Dermis blood vessel endothelial cell (primary cell): ENCODE results near the gene TEX30. TPM values are rescaled to one million over a fixed set of nuclear protein-coding genes. Genes with fewer than 3 reads are reported as not detected.
A peak's percentile ranks its signal among the peaks of the same experiment; 100 is the strongest.

Experiments
- DNase-seq: peaks from one replicate; pipeline ENCODE4 v3.0.0; 2010
- total RNA-seq: library from RNA; depleted of rRNA; stranded (reverse); fragments of >200 nt; gene quantifications from 2 replicates; pipeline ENCODE4 v1.2.3, GENCODE V29; 2014

TEX30 gene
- total RNA-seq, 1 donor from 2014 or later: 35.7 TPM

DNA sequence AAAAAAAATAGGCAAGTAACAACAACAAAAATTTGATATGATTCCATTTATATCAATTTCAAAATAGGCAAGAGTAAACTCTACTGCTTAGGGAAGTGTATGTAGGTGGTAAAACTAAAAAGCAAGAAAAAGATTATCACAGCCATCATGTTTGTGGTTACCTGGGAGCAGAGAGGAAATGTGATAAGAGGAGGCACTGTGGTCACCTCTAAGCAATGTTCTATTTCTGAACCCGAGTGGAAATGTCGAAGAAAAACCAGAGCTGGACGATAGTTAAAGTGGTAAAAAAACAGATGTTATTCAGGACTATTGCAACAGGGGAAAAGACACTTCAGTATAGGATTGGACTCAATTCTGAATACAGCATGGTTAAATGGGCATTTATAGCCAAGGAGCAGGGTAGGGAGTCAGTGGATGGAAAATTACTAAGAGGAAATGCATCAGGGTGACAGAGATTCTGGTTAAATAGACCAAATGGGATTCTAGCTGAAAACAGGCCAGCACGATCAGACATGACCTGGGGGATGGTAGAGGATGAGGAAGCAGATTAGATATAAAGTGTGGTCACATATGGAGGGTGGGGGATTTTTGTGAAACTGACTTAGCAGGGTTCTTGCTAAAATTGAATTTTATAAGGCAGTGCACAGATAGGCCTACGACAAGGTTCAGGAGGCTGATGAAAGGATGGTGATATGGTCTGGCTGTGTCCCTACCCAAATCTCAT lies 6.0 kb upstream of the TEX30 start:
- no peak for DNase-seq

DNA sequence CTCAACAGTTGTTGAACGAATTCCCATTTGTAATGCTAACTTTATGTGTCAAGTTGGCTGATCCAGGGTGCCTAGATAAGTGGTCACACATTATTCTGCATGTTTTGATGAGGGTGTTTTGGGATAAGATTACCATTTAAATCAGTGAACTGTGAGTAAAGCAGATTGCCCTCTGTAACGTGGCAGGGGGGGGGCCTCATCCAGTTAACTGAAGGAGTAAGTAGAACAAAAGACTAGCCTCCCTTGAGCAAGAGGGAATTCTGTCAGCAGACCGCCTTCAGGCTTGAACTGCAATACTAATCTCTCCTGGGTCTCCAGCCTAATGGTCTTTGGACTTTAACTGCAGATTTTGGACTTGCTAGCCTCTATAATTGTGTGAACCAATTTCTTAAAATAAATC lies 4.2 kb upstream of the TEX30 start:
- DNase-seq: no peak

DNA sequence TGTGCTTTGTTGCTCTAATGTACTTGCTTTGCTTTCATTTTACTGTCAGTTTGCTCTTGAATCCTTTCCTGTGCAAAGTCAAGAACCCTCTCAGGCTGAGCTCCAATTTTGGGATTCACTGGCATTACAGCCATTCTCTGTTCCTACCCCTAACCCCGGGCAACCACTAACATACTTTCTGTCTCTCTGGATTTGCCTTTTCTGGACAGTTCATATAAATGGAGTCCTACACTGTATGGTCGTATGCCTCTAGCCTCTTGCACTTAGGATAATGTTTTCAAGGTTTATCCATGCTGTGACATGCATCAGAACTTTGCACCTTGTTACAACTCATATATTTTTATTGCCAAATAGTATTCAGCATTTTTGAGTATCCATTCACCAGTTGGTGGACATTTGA lies 2.7 kb upstream of the TEX30 start:
- DNase-seq: no peak

DNA sequence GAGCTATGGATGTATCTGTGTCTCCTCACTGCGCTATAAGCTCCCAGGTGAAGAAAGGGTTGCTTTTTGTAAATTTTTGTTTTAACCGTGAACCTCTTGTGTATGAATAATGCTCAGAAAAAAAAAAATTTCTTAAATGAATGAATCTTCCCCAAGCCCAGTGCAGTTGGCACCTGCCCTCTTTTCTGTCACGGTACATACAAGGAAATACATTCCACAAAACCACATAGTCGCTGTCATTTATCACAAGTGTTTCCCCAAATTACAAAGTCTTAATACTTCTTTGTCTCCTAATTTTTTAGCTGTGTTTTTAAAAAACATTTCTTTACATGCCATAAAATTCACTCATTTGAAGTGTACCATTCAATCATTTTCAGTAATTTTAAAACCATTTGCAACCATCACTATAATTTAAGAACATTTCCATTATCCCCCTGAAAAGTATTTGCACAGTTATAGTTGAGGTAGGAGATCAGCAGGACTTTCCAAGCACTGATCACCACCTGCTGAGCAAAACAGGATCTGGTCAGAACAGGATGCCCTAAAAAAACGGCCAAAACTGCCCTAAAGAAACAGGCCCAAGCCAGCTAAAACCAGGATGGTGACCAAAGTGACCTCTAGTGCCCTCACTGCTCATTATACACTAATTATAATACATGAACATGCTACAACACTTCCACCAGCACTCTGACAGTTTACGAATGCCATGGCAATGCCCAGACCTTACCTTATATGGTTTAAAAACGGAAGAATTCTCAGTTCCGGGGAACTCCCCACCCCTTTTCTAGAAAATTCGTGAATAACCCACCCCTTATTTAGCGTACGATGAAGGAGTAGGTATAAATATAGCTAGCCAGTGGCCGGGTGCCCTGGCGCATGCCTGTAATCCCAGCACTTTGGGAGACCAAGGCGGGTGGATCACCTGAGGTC lies 1.3 kb upstream of the TEX30 start:
- no peak for DNase-seq

- no peak for DNase-seq
Measured at GRCh38 chr13:102774214-102774568, 605 bp upstream of the TEX30 start.

- no peak for DNase-seq
Measured at GRCh38 chr13:102772042-102772425, 1.6 kb downstream of the TEX30 start.

DNA sequence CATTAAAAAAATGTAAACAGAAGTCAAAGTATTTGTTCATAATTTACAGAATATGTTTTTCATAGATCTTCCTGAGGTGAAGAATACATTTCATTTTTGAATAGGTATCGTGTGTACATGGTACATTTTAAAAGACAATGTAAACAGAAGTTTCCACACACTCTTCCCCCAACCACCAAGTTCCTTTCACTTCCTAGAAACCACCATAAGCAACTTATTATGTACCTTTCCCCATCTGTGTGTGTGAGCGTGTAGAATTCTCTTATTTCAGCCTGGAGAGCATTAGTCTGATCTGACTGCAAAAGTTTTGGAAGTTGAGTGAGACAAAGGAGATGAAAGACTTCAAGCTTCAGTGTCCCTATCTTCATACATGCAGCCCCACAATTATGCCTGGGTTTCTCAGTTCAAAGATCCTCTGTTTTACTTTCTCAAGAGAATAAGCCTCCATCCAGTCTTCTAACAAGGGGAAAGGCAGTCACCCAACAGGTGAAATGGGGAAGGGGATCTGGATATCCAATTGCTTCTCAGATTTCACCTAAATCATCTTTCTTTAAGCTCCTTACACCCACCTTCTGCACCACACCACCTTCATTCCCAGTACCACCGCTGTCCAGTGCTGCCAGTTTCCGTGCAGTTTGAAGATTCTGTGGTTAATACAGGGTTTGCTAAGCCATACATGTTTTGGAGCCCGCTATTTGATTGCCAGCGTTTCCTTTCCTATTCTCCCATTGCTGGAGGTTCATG lies 2.1 kb downstream of the TEX30 start:
- no peak for DNase-seq

DNA sequence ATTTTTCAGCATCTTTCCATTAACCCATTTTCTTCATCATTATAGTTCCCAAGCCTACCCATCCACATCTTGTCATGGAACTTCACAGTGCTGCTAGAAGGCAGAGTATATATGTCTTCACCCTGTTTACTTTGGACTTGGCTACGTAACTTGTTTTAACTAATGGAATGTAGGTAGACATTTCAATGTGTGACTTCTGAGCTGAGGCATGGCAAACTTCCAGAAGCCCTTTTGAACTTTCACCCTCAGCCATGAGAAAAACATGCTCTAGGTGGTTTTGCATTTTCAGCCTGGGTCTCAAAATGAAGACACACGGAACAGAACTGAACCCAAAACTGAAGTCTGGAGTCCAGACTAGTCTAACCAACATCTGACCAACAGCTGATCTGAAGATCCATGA lies 3.2 kb downstream of the TEX30 start:
- DNase-seq: peak; percentile 21

GRCh38 chr13:102769679-102770078 lies 3.9 kb downstream of the TEX30 start:
- peak; percentile 10 for DNase-seq

DNA sequence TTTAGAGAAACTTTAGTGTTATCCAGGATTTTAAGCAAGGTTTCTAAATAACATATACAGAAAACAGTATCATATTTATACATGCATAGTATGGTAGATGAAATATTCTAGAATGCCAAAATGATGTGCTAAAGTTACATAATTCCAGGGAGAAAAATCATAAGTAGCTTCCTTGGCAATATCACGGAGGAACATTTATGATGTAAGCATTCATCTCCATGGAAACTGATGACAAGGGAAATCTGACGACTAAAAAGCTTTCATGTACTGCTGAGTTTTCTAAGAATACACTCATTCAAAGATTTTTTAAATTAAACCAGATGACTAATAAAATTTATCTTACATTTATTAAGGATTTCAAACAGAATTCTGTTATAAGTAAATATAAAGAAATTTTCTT lies 4.7 kb downstream of the TEX30 start:
- DNase-seq: no peak

DNA sequence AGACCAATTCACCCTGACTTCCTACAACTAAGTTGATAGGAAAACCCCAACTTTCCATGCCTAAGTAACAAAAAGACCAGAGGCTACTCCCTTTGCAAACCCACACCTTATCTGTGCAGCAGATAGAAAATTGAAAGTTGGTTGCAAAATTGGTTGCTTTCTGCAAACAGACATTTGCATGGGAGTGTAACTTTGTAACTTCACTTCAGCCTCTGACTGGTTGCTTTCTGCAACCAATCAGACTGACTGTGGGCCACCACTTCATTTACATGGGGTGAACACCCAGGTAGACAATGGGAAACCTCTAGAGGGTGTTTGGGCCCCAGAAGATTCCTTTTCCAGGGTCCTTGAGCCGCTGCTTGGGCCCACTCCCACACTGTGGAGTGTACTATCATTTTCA lies 9.8 kb downstream of the TEX30 start:
- no peak for DNase-seq

- no peak for DNase-seq
Measured at GRCh38 chr13:102761071-102761470, 12.5 kb downstream of the TEX30 start.

GRCh38 chr13:102758842-102759241 lies 14.7 kb downstream of the TEX30 start:
- DNase-seq: no peak

DNA sequence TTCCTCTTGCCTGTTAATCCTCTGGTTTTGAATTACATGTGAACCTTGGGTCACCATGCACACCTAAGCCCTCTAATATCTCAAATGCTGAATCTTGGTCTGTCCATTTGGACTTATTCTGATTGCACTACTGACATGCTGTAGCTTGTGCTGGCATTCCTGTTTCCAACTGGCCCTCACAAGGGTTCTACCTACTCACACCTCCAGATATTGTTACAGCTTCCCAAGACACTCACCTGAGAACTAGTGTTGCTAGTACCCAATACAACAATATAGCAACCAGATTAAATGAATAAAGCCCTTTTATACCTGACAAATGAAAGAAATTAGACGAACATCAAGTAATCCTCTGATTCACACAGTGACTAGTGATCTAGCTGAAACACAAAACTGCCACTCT lies 16.6 kb downstream of the TEX30 start:
- no peak for DNase-seq

DNA sequence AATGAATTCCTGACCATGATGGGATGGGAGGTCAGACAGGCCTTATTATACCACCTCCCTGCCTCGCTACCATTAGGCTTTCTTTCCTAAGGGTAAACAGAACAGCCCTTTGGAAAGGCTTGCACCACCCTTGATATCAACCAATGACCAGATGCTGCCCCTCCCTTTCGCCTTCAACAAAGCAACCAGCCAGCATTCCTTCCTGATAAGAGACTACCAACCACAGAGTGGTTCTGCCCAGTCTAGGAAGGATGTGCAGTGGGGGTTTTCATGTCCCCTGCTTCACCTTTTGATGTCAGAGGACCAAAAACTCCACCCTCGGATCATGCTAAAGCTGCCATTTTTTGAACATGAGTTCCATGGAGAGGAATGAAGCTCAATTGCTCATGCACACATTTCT lies 21.7 kb downstream of the TEX30 start:
- DNase-seq: no peak

DNA sequence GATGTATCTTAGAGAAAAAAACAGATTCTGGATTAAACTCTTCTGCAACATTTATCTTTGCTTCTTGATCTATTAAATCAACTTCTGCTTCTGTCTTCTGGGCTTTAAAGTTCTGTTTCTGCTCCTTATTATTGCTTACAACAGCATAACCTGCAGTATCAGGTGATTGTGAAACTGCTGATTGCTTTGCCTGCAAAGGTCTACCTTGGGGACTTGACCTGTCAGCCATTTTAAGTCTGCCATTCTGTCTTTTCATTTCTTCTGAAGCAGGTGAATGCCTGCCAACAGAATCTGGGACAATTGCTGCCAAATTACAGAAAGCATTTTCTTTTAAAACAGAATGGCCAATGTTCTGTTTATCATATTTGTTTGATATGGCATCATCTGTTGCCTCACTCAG lies 31.1 kb downstream of the TEX30 start:
- no peak for DNase-seq

GRCh38 chr13:102742101-102742500 lies 31.5 kb downstream of the TEX30 start:
- DNase-seq: no peak

DNA sequence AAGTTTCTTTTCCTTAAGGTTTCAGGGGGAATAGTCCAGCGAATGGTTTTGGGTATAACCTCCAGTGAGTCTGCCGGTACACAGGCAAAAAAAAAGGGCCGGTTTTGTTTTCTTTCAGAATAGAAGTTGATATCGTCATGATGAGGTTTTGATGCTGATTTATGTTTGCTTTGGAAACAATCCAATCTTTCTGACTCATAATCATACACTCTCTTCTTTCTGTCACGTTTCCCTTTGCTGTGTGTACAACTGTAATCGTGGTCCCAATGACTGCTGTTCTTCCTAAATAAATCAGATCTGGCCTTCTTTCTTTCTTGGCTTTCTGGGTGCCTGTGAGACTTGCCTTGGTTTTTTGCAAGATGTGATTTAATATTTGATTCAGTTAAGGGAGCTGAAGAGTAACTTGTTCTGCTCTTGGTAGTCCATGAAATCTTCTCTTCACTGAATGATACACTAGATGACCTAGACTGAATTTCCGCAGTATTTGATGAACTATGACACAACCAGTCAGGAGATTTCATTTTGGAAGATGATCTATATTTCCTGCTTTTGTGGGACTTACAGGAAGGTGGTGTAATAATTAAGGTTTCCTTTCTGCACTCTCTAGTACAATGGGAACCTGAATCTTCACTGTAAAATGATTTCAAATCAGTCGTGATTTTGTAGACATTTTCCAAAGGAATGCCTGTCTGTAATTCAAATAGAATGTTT lies 43.9 kb downstream of the TEX30 start:
- peak; percentile 91 for DNase-seq

GRCh38 chr13:102726430-102726829 lies 47.2 kb downstream of the TEX30 start:
- DNase-seq: peak; percentile 38

- peak; percentile 84 for DNase-seq
Measured at GRCh38 chr13:102724923-102725322, 48.7 kb downstream of the TEX30 start.

DNA sequence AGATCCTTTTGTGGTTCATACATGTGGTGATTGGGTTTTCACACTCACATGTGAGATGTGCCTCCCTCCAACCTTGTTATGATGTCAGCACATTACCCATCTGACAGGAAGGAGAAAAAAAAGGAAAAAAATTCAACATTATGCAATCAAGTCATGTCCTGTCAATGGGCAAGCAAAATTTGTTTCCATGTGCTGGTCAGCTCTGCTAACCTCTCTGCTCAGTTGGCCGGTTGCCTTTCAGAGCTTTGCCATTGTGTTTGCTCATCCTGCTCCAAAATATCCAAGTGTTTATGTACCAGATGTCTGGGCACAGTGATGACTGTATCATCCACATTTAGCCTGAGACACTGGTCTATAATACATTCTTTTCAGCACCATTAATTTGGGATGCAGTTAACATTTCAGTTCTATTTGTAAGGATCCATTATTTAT lies 51.8 kb downstream of the TEX30 start:
- DNase-seq: peak; percentile 57

DNA sequence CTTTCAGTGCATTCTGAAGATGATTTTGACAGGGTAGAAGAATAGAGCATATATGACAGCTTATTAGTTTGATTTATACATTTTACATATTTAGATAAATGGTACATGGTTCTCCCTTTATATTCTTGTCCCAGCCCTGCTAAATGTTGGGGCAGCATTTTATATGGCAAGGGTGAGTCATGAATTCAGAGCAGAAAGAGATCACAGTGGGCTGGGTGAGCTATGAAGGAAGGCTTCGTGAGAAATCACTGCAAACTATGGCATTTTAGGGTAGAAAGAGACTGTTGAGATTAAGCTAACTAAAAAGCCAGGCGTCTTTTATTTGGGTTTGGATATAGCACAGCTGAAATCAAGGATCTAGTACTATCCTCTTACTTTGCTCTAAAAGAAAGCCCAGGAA lies 54.8 kb downstream of the TEX30 start:
- no peak for DNase-seq
